ENCODE measurements around the gene PPP2R3A.
A peak's percentile ranks its signal among the peaks of the same experiment; 100 is the strongest.
"Not testable (repeated sequence)": the region's sequence is repeated elsewhere in the genome, so short reads cannot be mapped to it uniquely, and the experiment has no call there.

PPP2R3A gene

DNA sequence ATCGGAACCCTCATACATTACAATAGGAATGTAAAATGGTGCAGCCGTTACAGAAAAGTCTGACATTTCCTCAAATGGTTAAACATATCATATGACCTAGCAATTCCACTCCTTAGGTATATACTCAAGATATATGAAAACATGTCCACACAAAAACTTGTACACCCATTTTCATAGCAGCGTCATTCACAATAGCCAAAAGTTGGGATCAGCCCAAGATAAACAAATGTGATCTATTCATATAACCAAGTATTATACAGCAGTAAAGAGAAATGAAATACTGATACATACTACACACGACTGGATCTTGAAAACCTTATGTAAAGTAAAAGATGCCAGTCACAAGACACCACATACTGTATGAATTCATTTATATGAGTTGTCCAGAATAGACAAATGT is 128.2 kb downstream of the PPP2R3A start:
- DNase-seq (ENCODE audit: low read depth, low spot score): no peak

DNA sequence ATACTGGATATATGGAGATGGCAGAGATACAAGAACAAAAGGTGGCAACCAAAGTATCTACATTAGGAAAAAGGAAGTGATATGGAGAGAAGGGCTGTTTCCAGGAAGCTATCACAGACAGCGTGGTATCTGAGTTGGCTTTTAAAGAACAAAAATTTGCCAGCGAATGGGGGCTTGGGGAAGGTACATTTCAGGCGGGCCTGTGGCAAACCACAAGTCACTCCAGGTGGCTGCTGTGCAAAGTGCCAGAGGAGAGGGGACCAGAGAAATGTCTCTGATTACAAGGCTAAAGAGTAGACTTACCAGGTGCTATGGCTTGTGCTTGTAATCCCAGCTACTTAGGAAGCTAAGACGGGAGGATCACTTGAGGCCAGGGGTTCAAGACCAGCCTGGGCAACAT is 139.5 kb downstream of the PPP2R3A start:
- DNase-seq (ENCODE audit: low read depth, low spot score): no peak

DNA sequence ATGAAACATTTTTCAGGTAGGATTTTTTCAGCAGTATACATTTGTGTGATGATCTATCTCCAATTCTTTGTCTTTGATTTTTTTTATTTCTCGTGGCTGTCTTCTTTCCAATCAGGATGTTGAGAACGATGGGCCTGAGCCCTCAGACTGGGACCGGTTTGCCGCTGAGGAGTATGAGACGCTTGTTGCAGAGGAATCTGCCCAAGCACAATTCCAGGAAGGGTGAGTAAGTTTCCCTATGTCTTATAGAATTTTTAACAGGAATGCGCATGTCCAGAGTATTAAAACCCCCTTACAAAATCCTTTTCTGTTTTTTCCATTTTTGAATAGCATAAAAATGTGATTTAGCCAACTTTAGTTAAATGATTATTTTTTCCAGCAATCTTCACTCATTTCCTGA is 140.6 kb downstream of the PPP2R3A start:
- no peak for DNase-seq (ENCODE audit: low read depth, low spot score)

DNA sequence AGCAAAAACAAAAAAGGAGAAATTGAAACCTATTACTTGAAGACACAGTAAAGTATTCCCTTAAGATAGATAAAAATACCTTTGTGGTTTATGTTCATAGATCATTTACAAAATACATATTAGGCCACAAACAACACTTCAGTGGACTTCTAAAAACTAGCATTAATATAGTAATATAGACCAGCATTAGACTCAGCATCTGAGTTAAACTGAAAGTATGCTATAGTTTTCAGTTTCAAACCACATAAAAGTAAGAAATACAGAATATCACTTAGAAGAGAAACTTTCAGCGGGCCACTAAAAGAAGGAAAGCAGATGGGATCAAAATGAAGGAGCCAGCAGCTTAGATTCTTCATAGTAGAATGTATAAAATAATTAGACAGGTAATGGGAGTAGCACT is 144.0 kb downstream of the PPP2R3A start:
- DNase-seq (ENCODE audit: low read depth, low spot score): no peak

DNA sequence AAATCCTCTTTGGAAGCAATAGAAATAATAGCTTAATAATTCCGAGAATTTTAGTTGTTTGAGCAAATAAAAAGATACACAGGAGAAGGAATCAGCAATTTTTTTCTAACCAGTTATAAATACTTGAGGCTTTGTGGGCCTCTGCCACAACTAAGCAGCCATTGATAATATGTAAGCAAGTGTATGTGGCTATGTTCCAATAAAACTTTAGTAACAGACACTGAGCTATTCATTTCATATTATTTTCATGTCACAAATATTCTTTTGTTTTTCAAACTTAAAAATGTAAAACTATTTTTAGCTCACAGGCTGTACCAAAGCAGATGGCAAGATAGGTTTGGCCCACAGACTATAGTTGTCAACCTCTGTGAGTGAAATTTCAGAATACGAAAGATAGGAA is 145.0 kb downstream of the PPP2R3A start:
- DNase-seq (ENCODE audit: low read depth, low spot score): no peak

DNA sequence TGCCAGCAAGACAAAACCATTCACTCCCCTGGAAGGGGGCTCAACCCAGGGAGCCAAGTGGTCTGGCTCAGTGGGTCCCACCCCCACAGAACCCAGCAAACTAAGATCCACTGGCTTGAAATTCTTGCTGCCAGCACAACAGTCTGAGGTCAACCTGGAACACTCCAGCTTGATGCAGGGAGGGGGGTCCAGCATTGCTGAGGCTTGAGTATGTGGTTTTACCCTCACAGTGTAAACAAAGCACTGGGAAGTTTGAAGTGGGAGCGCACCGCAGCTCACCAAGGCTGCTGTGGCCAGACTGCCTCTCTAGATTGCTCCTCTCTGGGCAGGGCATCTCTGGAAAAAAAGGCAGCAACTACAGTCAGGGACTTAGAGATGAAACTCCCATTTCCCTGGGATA is 148.9 kb downstream of the PPP2R3A start:
- DNase-seq (ENCODE audit: low read depth, low spot score): no peak

DNA sequence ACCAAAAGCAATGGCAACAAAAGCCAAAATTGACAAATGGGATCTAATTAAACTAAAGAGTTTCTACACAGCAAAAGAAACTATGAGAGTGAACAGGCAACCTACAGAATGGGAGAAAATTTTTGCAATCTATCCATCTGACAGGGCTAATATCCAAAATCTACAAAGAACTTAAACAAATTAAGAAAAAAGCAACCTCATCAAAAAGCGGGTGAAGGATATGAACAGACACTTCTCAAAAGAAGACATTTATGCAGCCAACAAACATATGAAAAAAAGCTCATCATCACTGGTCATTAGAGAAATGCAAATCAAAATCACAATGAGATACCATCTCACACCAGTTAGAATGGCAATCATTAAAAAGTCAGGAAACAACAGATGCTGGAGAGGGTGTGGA is 153.8 kb downstream of the PPP2R3A start:
- DNase-seq (ENCODE audit: low read depth, low spot score): not testable (repeated sequence)

DNA sequence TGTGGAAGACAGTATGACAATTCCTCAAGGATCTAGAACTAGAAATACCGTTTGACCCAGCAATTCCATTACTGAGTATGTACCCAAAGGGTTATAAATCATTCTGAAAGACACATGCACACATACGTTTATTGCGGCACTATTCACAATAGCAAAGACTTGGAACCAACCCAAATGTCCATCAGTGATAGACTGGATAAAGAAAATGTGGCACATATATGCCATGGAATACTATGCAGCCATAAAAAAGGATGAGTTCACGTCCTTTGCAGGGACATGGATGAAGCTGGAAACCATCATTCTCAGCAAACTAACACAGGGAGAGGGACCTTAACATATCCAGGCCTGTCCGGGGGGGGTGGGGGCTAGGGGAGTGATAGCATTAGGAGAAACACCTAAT is 154.3 kb downstream of the PPP2R3A start:
- not testable (repeated sequence) for DNase-seq (ENCODE audit: low read depth, low spot score)

DNA sequence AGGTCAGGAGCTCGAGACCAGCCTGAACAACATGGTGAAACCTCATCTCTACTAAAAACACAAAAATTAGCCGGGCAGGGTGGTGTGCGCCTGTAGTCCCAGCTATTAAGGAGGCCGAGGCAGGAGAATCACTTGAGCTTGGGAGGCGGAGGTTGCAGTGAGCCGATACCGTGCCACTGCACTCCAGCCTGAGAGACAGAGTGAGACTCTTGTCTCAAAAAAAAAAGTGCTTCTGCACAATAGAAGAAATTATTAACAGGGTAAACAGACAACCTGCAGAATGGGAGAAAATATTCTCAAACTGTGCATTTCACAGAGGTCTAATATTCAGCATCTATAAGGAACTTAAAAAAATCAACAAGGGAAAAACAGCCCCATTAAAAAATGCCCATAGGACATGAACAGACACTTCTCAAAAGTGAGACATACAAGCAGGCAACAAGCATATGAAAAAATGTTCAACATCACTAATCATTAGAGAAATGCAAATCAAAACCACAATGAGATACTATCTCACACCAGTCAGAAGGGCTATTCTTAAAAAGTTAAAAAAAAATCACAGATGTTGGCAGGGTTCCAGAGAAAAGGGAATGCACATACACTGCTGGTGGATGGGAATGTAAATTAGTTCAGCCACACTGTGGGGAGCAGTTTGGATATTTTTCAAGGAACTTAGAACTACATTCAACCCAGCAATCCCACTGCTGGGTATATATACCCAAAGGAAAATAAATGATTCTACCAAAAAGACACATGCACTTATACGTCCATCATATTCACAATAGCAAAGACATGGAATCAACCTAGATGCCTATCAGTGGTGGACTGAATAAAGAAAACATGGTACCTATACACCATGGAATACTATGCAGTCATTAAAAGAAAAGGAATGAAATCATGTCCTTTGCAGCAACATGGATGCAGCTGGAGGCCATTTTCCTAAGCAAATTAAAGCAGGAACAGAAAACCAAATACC is 155.1 kb downstream of the PPP2R3A start:
- DNase-seq (ENCODE audit: low read depth, low spot score): no peak

DNA sequence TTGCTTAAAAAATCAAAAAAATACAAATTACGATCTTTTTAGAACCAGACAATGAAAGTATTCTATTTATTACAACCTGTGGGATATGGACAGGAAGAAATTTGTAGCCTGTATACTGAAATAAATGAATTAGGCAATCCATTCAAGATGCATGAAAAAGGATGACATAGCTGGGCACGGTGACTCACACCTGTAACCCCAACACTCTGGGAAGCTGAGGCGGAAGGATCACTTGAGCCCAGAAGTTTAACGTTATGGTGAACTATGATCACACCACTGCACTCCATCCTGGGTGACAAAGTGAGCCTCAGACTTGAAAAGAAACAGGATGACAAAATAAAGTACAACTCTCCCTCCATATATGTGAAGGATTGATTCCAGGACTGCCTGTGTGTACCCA is 156.5 kb downstream of the PPP2R3A start:
- no peak for DNase-seq (ENCODE audit: low read depth, low spot score)

DNA sequence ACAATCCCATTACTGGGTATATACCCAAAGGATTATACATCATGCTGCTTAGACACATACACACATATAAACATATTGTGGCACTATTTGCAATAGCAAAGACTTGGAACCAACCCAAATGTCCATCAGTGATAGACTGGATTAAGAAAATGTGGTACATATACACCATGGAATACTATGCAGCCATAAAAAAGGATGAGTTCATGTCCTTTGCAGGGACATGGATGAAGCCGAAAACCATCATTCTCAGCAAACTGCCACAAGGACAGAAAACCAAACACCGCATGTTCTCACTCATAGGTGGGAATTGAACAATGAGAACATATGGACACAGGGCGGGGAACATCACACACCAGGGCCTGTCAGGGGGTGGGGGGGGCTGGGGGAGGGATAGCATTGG is 166.1 kb downstream of the PPP2R3A start:
- DNase-seq (ENCODE audit: low read depth, low spot score): not testable (repeated sequence)

DNA sequence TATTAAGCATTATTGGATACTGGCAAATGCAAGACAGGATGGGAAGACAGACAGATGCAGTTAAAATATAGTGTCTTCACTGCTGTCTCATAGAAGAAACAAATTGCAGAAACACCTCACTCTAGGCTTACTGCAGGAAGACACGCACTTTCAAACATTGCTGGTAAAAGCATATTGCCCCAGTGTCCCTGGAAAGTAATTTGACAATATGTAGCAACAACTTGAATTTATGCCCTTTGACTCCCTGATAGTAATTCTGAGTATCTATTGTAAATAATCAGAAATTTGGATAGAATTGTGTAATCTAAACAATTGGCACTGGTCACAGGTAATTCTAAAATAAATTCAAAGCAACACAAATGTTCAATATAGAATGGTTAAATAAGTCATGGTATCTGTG is 168.6 kb downstream of the PPP2R3A start:
- no peak for DNase-seq (ENCODE audit: low read depth, low spot score)

DNA sequence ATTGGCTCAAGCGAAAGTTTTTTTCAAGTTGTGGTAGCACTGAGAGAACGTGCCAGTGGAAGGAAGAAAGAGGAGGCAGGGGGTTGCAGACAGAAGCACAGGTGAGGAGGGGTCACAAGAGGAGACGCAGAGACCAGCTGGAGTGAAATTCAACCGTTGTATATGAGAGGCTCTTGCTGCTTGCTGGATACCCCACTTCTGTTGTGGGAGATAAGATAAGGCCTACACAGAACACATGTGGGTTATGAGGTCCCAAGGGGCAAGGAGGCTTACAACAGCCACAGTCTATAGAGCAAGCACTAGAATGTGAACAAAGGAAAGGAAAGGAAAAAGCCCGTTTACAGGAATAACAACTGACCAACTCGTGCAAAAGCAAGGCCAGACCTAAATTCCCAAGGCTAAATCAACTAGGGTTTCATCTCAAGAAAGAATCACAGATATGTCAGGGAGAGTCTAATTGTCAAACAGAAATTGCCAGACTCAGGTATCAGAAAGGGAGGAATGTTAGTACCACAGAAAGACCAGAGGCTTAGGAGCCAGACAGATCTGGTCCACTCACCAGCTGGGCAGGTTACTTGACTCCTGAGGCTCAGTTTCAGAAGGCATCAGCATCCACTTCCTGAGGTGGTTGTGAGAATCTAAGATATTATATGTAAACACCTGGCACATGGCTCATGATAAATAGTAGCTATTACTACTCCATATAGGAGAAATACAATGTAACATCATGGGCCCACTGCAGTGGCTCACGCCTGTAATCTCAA is 169.7 kb downstream of the PPP2R3A start:
- DNase-seq (ENCODE audit: low read depth, low spot score): no peak

DNA sequence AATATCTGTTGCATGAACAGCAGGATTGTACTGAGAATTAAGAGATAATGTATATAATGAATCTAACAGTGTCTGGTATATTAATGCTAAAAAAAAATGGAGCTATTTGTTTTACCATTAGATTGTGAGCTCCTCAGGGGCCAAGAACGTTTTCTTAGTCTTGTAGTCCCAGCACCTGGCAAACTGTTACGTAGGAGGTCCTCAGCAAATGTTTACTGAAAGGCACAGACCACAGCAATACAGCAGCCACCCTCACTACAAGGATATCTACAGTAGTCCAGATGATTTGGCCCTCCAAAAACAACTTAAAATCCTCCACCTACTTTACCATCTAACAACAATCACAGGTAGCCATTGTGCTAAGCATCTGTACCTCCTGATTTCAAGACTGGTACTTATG is 170.9 kb downstream of the PPP2R3A start:
- no peak for DNase-seq (ENCODE audit: low read depth, low spot score)

DNA sequence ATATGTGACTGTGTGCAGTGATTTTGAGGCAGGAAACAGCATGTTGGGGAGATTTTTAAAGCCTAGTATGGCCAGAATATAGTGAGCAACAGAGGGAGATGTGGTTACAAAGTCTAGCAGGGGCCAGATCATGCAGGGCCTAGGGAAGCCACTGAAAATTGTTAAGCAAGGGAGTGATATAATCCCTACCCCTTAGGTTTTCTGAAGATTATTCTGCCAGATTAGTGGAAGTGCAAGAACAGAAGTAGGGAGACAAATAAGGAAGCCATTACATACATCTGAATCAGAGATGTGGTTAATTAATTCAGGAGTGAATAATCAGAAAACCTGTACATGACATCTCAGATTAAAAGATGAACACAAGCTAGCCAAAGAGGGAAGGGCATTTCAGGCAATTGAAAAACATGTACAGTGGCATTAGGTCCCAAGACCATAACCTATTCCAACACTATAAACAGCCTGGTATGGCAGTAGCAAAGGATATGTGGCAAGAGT is 175.8 kb downstream of the PPP2R3A start:
- no peak for DNase-seq (ENCODE audit: low read depth, low spot score)

DNA sequence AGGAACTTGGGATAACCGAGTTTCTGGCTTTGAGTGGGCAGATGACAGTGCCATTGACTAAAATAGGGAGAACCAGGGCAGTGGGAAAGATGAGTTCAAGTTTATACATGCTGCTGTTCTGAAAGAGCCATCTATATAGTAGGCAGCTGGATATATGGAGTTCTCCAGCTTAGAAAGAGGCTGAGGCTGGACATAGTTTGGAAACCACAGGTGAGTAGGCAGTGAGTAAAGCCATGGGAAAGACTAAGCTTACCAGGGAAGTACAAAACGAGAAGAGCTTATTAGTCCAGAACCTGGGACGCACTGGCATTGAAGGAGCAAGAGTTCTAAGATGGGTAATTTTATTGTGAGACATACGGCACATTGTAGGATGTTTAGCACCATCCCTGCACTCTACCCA is 176.4 kb downstream of the PPP2R3A start:
- no peak for DNase-seq (ENCODE audit: low read depth, low spot score)

DNA sequence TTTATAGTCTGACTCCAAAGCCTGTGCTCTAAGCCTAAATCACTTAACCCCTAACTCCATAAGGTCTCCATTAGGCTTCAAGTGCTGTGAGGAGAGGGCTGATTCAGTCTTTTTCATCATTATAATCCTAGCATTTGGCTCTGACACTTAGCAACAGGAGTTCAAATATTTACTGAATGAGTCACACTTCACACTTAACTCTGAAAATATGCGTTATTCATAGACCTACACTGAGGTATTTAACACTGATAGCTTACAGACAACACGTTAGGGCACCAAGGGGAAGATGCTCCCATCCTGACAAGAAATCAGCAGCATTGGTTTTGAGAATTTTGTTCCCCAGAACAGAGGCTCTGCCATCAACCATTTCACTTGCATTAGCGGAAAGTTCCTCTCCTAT is 177.1 kb downstream of the PPP2R3A start:
- peak; percentile 42 for DNase-seq (ENCODE audit: low read depth, low spot score)

DNA sequence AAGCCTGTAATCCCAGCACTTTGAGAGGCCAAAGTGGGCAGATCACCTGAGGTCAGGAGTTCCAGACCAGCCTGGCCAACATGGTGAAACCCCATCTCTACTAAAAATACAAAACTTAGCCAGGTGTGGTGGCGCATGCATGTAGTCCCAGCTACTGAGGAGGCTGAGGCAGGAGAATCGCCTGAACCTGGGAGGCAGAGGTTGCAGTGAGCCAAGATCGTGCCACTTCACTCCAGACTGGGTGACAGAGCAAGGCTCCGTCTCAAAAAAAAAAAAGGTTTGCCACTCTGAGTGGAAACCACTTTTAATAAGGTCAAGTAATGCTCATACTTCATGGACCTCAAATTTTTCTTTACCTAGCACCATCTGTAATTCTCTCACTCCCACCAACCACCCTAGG is 178.9 kb downstream of the PPP2R3A start:
- DNase-seq (ENCODE audit: low read depth, low spot score): not testable (repeated sequence)

DNA sequence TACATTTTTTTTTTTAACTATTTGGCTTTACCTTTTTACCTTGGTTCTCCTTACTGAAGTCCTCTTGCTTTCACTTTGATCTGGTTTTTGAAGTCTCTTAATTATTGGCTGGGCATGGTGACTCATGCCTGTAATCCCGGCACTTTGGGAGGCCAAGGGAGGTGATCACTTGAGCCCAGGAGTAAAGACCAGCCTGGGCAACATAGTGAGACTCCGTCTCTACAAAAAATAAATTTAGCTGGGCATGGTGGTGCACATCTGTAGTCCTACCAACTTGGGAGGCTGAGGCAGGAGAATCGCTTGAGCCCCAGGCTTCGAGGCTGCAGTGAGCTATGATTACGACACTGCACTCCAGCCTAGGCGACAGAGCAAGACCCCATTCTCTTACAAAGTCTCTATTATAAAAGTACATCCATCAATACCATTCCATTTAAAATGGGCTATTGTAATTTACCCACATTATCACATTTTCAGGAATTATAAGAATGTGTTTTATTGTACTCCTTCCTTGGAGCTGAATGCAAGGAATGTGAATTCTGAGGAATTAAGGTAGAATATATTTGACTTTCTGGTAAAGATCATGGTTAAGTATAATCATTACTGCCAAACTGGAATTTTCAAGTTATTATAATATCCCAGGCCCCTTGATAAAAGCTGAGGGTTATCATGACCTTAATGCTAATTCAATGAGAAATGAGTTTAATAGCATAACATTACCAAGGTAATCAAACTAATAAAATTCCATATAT is 181.6 kb downstream of the PPP2R3A start:
- DNase-seq (ENCODE audit: low read depth, low spot score): no peak

DNA sequence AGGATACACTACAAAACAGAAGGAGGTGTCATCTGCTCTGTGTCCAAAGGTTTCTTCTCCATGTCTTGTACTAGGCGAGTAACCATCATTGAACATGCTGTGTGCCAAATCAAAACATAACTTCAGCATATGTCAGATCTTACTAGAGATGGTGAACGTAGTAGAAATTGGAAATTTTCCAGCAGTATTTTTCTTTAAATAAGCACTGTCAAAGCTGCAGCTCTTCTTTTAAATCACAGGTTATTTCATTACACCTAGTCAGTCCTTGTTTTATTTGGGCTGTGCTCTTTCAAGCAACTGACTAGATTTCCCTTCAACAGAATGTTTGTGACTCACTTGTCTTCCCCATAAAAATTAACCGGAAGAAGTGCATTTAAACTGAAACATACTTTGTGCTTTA is 184.1 kb downstream of the PPP2R3A start:
- DNase-seq (ENCODE audit: low read depth, low spot score): no peak

DNA sequence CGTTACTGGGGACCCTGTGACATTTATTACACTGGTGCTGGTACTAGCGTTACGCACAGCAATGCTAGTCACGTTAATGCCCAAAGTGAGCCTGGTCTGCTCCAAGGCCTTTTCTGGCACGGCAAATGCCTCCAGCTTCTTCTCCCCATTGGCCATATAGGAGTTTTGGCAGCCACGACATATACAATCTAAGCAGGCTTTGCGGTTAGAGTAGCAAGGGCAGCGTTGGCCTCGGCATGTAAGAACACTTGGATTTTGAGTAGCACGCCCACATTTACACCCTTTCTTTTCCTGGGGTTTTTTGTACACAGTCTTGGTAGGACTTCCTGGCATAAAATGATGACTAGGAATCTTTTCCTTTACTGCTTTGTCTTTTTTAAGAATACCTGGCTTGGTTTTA is 185.7 kb downstream of the PPP2R3A start:
- no peak for DNase-seq (ENCODE audit: low read depth, low spot score)

Measured in iPS DF 19.7 (cell line).